Neuronal stem cell (in vitro differentiated cells): ENCODE data around the gene CABP2.
"Not testable (repeated sequence)": the region's sequence is repeated elsewhere in the genome, so short reads cannot be mapped to it uniquely, and the experiment has no call there.

Source experiments
- DNase-seq: peaks from one replicate; pipeline ENCODE4 v3.0.0-alpha.2; 2013; ENCODE audit warnings: low spot score
- H2AFZ ChIP-seq: one replicate; pipeline ENCODE4 v1.6.1; 2013; ENCODE audit warnings: mild to moderate bottlenecking, low read length, inconsistent platforms
- H2AK5ac ChIP-seq: 2 replicates; pipeline ENCODE4 v1.6.1; 2013; ENCODE audit warnings: low read depth, mild to moderate bottlenecking, inconsistent platforms, low read length, moderate library complexity, mixed read lengths
- H2BK120ac ChIP-seq: 2 replicates; pipeline ENCODE4 v1.6.1; 2013; ENCODE audit warnings: low read depth, mild to moderate bottlenecking, inconsistent platforms, low read length, moderate library complexity, mixed read lengths
- H2BK12ac ChIP-seq: one replicate; pipeline ENCODE4 v1.6.1; 2013; ENCODE audit warnings: low read length, inconsistent platforms
- H2BK15ac ChIP-seq: 2 replicates; pipeline ENCODE4 v1.6.1; 2013; ENCODE audit warnings: mild to moderate bottlenecking, low read length, inconsistent platforms, mixed read lengths
- H2BK5ac ChIP-seq: one replicate; pipeline ENCODE4 v1.6.1; 2013; ENCODE audit warnings: inconsistent platforms, mild to moderate bottlenecking, low read length, moderate library complexity
- H3K14ac ChIP-seq: one replicate; pipeline ENCODE4 v1.6.1; 2013; ENCODE audit warnings: low read length, inconsistent platforms
- H3K18ac ChIP-seq: 2 replicates; pipeline ENCODE4 v1.6.1; 2013; ENCODE audit warnings: low read length, inconsistent platforms
- H3K23ac ChIP-seq: 2 replicates; pipeline ENCODE4 v1.6.1; 2013; ENCODE audit warnings: low read depth, mild to moderate bottlenecking, mixed read lengths, low read length, inconsistent platforms; ENCODE audit not compliant: poor library complexity
- H3K27ac ChIP-seq: replicated peaks from 3 replicates; pipeline ENCODE4 v1.5.1; 2013; ENCODE audit warnings: low read length, inconsistent platforms
- H3K27me3 ChIP-seq, 3 experiments: 2 replicates each; pipeline ENCODE4 v1.6.1; 2013; ENCODE audit warnings: low read length in 3 of 3, mild to moderate bottlenecking in 2 of 3, inconsistent platforms in 1 of 3, low read depth in 1 of 3, mixed read lengths in 1 of 3, moderate library complexity in 1 of 3; ENCODE audit not compliant: control insufficient read depth in 3 of 3, insufficient read depth in 3 of 3
- H3K36me3 ChIP-seq, 2 donors: replicated peaks in 1 of 2; 2 replicates each; pipeline ENCODE4 v1.6.1; 2013; ENCODE audit warnings: low read length in 2 of 2; ENCODE audit not compliant: control insufficient read depth in 2 of 2, insufficient read depth in 2 of 2
- H3K4ac ChIP-seq: 2 replicates; pipeline ENCODE4 v1.6.1; 2013; ENCODE audit warnings: inconsistent platforms, mild to moderate bottlenecking, low read length, moderate library complexity
- H3K4me1 ChIP-seq, 2 donors: 1 replicate in 1 of 2; 2 replicates in 1 of 2; pipeline ENCODE4 v1.6.1; 2013; ENCODE audit warnings: low read length in 2 of 2, low read depth in 1 of 2; ENCODE audit not compliant: control insufficient read depth in 2 of 2, insufficient read depth in 1 of 2
- H3K4me2 ChIP-seq: one replicate; pipeline ENCODE4 v1.6.1; 2013; ENCODE audit warnings: mild to moderate bottlenecking, low read length, inconsistent platforms; ENCODE audit not compliant: insufficient read depth, poor library complexity, severe bottlenecking
- H3K4me3 ChIP-seq, 2 donors: 2 replicates each; pipeline ENCODE4 v1.5.1; 2013; ENCODE audit warnings: low read length in 2 of 2, mild to moderate bottlenecking in 2 of 2, inconsistent platforms in 1 of 2, moderate library complexity in 1 of 2
- H3K79me1 ChIP-seq: one replicate; pipeline ENCODE4 v1.6.1; 2013; ENCODE audit warnings: low read depth, mild to moderate bottlenecking, inconsistent platforms, low read length, moderate library complexity
- H3K9ac ChIP-seq: one replicate; pipeline ENCODE4 v1.6.1; 2013; ENCODE audit warnings: mild to moderate bottlenecking, low read depth, low read length, inconsistent platforms; ENCODE audit not compliant: poor library complexity
- H3K9me3 ChIP-seq, 2 donors: replicated peaks in 1 of 2; 2 replicates each; pipeline versions ENCODE3 to v1.6.1; 2013; ENCODE audit warnings: low read length in 2 of 2, mild to moderate bottlenecking in 2 of 2, inconsistent platforms in 1 of 2, low read depth in 1 of 2, mixed read lengths in 1 of 2, moderate library complexity in 1 of 2; ENCODE audit not compliant: control insufficient read depth in 2 of 2, insufficient read depth in 1 of 2
- H4K8ac ChIP-seq: one replicate; pipeline ENCODE4 v1.6.1; 2013; ENCODE audit warnings: low read depth, mild to moderate bottlenecking, inconsistent platforms, low read length, moderate library complexity
- H4K91ac ChIP-seq: one replicate; pipeline ENCODE4 v1.6.1; 2013; ENCODE audit warnings: low read length, low read depth, mild to moderate bottlenecking, inconsistent platforms; ENCODE audit not compliant: poor library complexity
- WGBS, 2 donors: extraction: QIAGEN DNeasy Blood & Tissue Kit; methylation state at CpG; one replicate each; pipeline ENCODE4 v1.1.7; 2013; ENCODE audit warnings: missing lambda C conversion rate in 2 of 2, mixed read lengths in 1 of 2; ENCODE audit not compliant: insufficient read length in 2 of 2, insufficient replicate concordance in 1 of 2; ENCODE audit errors: extremely low coverage in 2 of 2; 5-methylcytosine and 5-hydroxymethylcytosine counted together

CABP2 gene

DNA sequence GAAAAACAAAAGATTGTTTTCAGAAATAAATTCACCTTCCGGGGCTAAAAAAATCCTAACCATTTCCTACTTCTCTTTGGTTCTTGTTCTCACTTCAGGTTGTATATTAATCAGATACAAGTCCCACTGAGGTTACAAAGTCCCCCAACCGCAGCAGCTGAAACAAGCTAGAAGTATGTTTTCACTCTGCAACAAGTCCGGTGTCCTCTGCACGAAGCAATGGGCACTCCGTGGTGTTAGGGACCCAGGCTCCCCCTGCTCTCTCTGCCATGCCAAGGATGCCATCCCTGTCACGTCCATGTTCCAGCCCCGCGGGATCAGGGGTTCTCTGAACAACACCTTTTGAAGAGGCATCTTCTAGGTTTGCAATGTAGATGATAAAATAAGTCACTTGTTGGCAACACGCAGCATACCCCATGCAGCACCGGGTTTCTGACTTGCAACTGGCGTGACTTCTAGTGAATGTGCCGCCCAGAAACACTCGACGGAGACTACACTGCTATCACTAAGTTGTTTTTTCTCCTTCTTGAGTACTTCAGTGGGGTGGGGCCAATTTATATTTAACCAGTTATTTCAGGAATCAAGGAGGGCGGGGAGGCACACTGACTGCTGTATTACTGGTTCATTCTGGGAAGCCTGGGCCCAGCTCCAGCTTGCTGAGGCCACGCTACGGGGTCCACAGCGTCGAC is 35.0 kb upstream of the CABP2 start:
- H3K9ac ChIP-seq, result no peak overlapping the region
- no peak overlapping the region for H2BK15ac ChIP-seq
- whole genome bisulfite sequencing, 2 donors, result no CpG with 5 or more reads among the region's 19 CpGs
- H4K91ac ChIP-seq, result no peak overlapping the region
- no peak overlapping the region for H3K4me3 ChIP-seq
- no peak overlapping the region for H4K8ac ChIP-seq
- no peaks in the 10 kb centered on the region for H3K36me3 ChIP-seq
- H2BK12ac ChIP-seq, result no peak overlapping the region
- H2BK120ac ChIP-seq, result no peak overlapping the region
- no peak overlapping the region for H2AFZ ChIP-seq
- no peaks in the 10 kb centered on the region for H3K9me3 ChIP-seq
- H3K27me3 ChIP-seq, result peaks cover 0 to 3% (median 0%) of the 10 kb centered on the region in 3 experiments
- H2AK5ac ChIP-seq, result no peak overlapping the region
- no peaks in the 10 kb centered on the region for H3K79me1 ChIP-seq
- H3K27ac ChIP-seq, result no peak overlapping the region
- no peak overlapping the region for H3K18ac ChIP-seq
- peak overlapping the region; percentile 43 for H3K23ac ChIP-seq
- no peak overlapping the region for H3K14ac ChIP-seq
- H2BK5ac ChIP-seq, result no peak overlapping the region
- H3K4me2 ChIP-seq, result no peak overlapping the region
- H3K4ac ChIP-seq, result no peak overlapping the region
- no peaks in the 10 kb centered on the region for H3K4me1 ChIP-seq
- no peak for DNase-seq

DNA sequence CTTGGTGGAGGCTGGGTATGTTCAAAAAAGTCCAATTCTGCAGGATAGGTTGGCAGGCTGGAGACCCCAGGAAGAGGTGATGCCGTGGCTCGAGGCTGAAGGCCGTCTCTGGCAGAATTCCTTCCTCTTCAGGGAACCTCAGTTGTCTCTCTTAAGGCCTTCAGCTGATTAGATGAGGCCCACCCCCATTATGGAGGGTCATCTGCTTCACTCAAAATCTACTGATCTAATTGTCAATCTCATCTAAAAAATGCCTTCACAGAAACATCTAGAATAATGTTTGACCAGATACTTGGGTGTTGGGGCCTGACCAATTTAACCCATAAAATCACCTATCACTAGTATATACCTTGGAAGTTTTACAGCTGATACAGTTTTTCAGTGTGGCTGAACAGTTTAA is 33.0 kb upstream of the CABP2 start:
- no peak overlapping the region for H3K27ac ChIP-seq
- no peak overlapping the region for H3K9ac ChIP-seq
- H3K4me3 ChIP-seq, result no peak overlapping the region
- no peak overlapping the region for H4K91ac ChIP-seq
- H2BK5ac ChIP-seq, result no peak overlapping the region
- no peaks in the 10 kb centered on the region for H3K36me3 ChIP-seq
- H3K4me2 ChIP-seq, result no peak overlapping the region
- H2BK120ac ChIP-seq, result no peak overlapping the region
- no peak overlapping the region for H3K4ac ChIP-seq
- no peak overlapping the region for H2AK5ac ChIP-seq
- H2BK15ac ChIP-seq, result no peak overlapping the region
- H3K79me1 ChIP-seq, result no peaks in the 10 kb centered on the region
- H4K8ac ChIP-seq, result no peak overlapping the region
- H3K9me3 ChIP-seq, result peaks cover 2 to 8% of the 10 kb centered on the region in 2 donors
- WGBS, 2 donors, result no CpG with 5 or more reads among the region's 3 CpGs
- no peaks in the 10 kb centered on the region for H3K4me1 ChIP-seq
- H3K14ac ChIP-seq, result no peak overlapping the region
- no peak overlapping the region for H3K18ac ChIP-seq
- H2BK12ac ChIP-seq, result no peak overlapping the region
- H3K23ac ChIP-seq, result no peak overlapping the region
- DNase-seq, result no peak
- H2AFZ ChIP-seq, result no peak overlapping the region
- H3K27me3 ChIP-seq, result peaks cover 0 to 3% (median 0%) of the 10 kb centered on the region in 3 experiments

DNA sequence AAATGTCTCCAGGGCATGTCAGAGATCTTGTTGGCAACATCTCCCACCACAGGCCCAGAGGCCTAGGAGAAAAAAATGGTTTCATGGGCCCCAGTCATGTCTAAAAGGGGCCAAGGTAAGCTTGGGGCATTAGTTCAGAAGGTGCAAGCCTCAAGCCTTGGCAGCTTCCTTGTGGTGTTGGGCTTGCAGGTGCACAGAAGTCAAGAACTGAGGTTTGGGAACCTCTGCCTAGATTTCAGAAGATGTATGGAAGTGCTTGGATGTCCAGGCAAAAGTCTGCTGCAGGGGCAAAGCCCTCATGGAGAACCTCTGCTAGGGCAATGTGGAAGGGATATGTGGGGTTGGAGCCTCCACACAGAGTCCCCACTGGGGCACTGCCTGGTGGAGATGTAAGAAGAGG is 28.5 kb upstream of the CABP2 start:
- not testable (repeated sequence) for H3K79me1 ChIP-seq, DNase-seq, H3K18ac ChIP-seq, H3K27ac ChIP-seq, H2BK120ac ChIP-seq, H3K27me3 ChIP-seq, H2BK15ac ChIP-seq, H4K8ac ChIP-seq, H2AK5ac ChIP-seq, H3K4ac ChIP-seq, H3K14ac ChIP-seq, H2BK5ac ChIP-seq, H3K9me3 ChIP-seq, H3K4me2 ChIP-seq, H3K9ac ChIP-seq, H4K91ac ChIP-seq, H3K4me1 ChIP-seq, H2AFZ ChIP-seq, H3K23ac ChIP-seq, H3K36me3 ChIP-seq, H2BK12ac ChIP-seq, H3K4me3 ChIP-seq

DNA sequence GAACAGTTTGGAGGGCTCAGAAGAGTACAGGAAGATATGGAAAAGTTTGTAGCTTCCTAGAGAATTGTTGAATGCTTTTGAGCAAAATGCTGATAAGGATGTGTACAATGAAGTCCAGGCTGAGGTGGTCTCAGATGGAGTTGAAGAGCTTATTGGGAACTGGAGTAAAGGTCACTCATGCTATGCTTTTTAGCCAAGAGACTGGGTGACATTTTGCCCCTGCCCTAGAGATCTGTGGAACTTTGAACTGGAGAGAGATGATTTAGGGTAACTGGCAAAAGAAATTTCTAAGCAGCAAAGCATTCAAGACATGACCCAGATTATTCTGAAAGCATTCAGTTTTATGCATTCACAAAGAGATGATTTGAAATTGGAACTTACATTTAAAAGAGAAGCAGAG is 27.9 kb upstream of the CABP2 start:
- Histone ChIP-seq H3K27me3 (peaks cover 0 to 4% (median 0%) of the 10 kb centered on the region in 3 experiments), H2AFZ (no peak overlapping the region), H2BK12ac (no peak overlapping the region), H2AK5ac (no peak overlapping the region), H3K9ac (no peak overlapping the region), H2BK5ac (no peak overlapping the region), H3K4me2 (no peak overlapping the region), H3K4ac (no peak overlapping the region), H2BK120ac (no peak overlapping the region), H3K14ac (no peak overlapping the region), H3K4me1 (no peaks in the 10 kb centered on the region), H4K91ac (no peak overlapping the region), H3K36me3 (no peaks in the 10 kb centered on the region), H3K23ac (no peak overlapping the region), H3K18ac (no peak overlapping the region), H2BK15ac (no peak overlapping the region), H3K79me1 (no peaks in the 10 kb centered on the region), H4K8ac (no peak overlapping the region), H3K4me3 (no peak overlapping the region), H3K9me3 (peaks cover 2 to 8% of the 10 kb centered on the region in 2 donors), H3K27ac (no peak overlapping the region)
- DNase-seq, result no peak
